Tibial nerve (tissue), 4 donors: ENCODE data around the gene ICOS. TPM values are rescaled to one million over a fixed set of nuclear protein-coding genes. Genes with fewer than 3 reads are reported as not detected.
"Not testable (repeated sequence)": the region's sequence is repeated elsewhere in the genome, so short reads cannot be mapped to it uniquely, and the experiment has no call there.

Experiments
- DNase-seq, 2 donors: peaks; one replicate each; pipeline ENCODE4 v3.0.0-alpha.2; 2019; ENCODE audit warnings: low spot score in 2 of 2
- H3K27ac ChIP-seq, 4 donors: fragments of 200-600 bp; sonication (generic) in 3 of 4; one replicate each; pipeline ENCODE4 v1.5.1; 2017 to 2019; ENCODE audit warnings: mild to moderate bottlenecking in 1 of 4
- H3K27me3 ChIP-seq, 2 donors: fragments of 200-600 bp; sonication (generic) in 1 of 2; one replicate each; pipeline versions ENCODE4 v1.5.1 to v1.6.0; 2017 to 2019
- H3K36me3 ChIP-seq, 3 donors: fragments of 200-600 bp; sonication (generic); one replicate each; pipeline ENCODE4 v1.5.1; 2018 to 2019
- H3K4me1 ChIP-seq, 4 donors: fragments of 200-600 bp; sonication (generic) in 3 of 4; one replicate each; pipeline ENCODE4 v1.5.1; 2017 to 2019
- H3K4me3 ChIP-seq, 4 donors: fragments of 200-600 bp; sonication (generic) in 3 of 4; one replicate each; pipeline ENCODE4 v1.5.1; 2017 to 2019; ENCODE audit warnings: mild to moderate bottlenecking in 1 of 4, moderate library complexity in 1 of 4
- H3K9me3 ChIP-seq, 4 donors: fragments of 200-600 bp; sonication (generic) in 3 of 4; one replicate each; pipeline ENCODE4 v1.5.1; 2017 to 2019
- CTCF ChIP-seq, 5 experiments: fragments of 200-600 bp in 3 of 5; fragments of 450-650 bp in 2 of 5; sonication (generic) in 3 of 5; IDR thresholded peaks; one replicate each; pipeline ENCODE4 v1.5.1; 2016 to 2019; ENCODE audit warnings: antibody characterized with exemption in 5 of 5, mild to moderate bottlenecking in 3 of 5, moderate library complexity in 2 of 5
- EP300 ChIP-seq, 2 donors: sonication (generic); formaldehyde crosslinking; IDR thresholded peaks; one replicate each; pipeline ENCODE4 v1.6.1; 2017; ENCODE audit warnings: antibody characterized with exemption in 2 of 2, mild to moderate bottlenecking in 1 of 2
- POLR2A ChIP-seq, 2 donors: fragments of 450-650 bp; IDR thresholded peaks; one replicate each; pipeline ENCODE4 v1.6.1; 2017; ENCODE audit warnings: antibody characterized with exemption in 2 of 2, mild to moderate bottlenecking in 2 of 2, moderate library complexity in 2 of 2
- WGBS, 2 donors: methylation state at CpG; one replicate each; pipeline ENCODE4 v1.1.5; 2018; 5-methylcytosine and 5-hydroxymethylcytosine counted together
- total RNA-seq, 4 donors: library from RNA; depleted of rRNA; stranded (reverse); fragments of >200 nt; gene quantifications; one replicate each; pipeline ENCODE4 v1.1.0, GENCODE V29; 2016

ICOS gene
- total RNA-seq, 4 donors from 2014 or later: 0.30 TPM; not detected in 3

DNA sequence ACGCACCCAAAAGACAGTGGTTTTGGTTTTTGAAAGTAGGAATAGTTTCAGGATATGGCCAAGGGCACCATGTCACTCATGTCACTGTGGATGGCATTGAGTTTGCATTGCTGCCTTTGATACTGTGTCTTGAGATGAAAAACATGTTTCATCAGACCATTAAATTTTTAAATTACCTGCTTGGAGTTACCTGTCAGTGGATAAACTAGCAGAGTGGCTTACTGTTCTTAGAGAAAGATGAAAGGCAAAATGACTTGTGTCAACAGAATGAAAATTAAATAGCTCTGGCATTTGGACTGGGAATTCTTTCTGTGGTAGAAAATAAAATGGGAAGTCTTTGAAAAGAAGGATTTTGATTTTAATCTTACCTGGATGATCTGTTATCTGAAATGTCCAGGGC lies 386 bp downstream of the ICOS start:
- DNase-seq: no peak
- H3K4me3 ChIP-seq: peak overlapping the region in 1 of 4 donors; percentile 14
- H3K36me3 ChIP-seq: no peaks in the 10 kb centered on the region
- 89 to 91% methylated on average over 1 of the region's 1 CpG for WGBS, 2 donors
- TF ChIP-seq CTCF (IDR thresholded peaks at IDR 0.05): no peak
- TF ChIP-seq POLR2A (IDR thresholded peaks at IDR 0.05): no peak
- no peak for TF ChIP-seq EP300 (IDR thresholded peaks at IDR 0.05)
- H3K27me3 ChIP-seq: no peaks in the 10 kb centered on the region
- no peaks in the 10 kb centered on the region for H3K9me3 ChIP-seq
- H3K4me1 ChIP-seq: no peaks in the 10 kb centered on the region
- no peak overlapping the region for H3K27ac ChIP-seq

- H3K27me3 ChIP-seq: no peaks in the 10 kb centered on the region
- H3K9me3 ChIP-seq: no peaks in the 10 kb centered on the region
- WGBS, 2 donors: 88 to 89% methylated on average over 1 of the region's 1 CpG
Observed at GRCh38 chr2:203937788-203938187, 1.2 kb downstream of the ICOS start.

GRCh38 chr2:203940039-203940438 lies 3.5 kb downstream of the ICOS start:
- Histone ChIP-seq H3K27me3 (no peaks in the 10 kb centered on the region), H3K36me3 (no peaks in the 10 kb centered on the region), H3K27ac (no peak overlapping the region), H3K4me3 (no peak overlapping the region), H3K9me3 (no peaks in the 10 kb centered on the region), H3K4me1 (no peaks in the 10 kb centered on the region)
- TF ChIP-seq POLR2A (IDR thresholded peaks at IDR 0.05) (no peak), CTCF (IDR thresholded peaks at IDR 0.05) (no peak), EP300 (IDR thresholded peaks at IDR 0.05) (no peak)
- DNase-seq: no peak
- WGBS, 2 donors: 58 to 69% methylated on average over 4 of the region's 4 CpGs

More at GRCh38 chr2:203937788-203938187, 1.2 kb downstream of the ICOS start:
- Histone ChIP-seq H3K4me1 (no peaks in the 10 kb centered on the region), H3K27ac (no peak overlapping the region), H3K36me3 (no peaks in the 10 kb centered on the region), H3K4me3 (peak overlapping the region in 1 of 4 donors; percentile 15)
- no peak for DNase-seq
- TF ChIP-seq POLR2A (IDR thresholded peaks at IDR 0.05) (no peak), CTCF (IDR thresholded peaks at IDR 0.05) (no peak), EP300 (IDR thresholded peaks at IDR 0.05) (no peak)

DNA sequence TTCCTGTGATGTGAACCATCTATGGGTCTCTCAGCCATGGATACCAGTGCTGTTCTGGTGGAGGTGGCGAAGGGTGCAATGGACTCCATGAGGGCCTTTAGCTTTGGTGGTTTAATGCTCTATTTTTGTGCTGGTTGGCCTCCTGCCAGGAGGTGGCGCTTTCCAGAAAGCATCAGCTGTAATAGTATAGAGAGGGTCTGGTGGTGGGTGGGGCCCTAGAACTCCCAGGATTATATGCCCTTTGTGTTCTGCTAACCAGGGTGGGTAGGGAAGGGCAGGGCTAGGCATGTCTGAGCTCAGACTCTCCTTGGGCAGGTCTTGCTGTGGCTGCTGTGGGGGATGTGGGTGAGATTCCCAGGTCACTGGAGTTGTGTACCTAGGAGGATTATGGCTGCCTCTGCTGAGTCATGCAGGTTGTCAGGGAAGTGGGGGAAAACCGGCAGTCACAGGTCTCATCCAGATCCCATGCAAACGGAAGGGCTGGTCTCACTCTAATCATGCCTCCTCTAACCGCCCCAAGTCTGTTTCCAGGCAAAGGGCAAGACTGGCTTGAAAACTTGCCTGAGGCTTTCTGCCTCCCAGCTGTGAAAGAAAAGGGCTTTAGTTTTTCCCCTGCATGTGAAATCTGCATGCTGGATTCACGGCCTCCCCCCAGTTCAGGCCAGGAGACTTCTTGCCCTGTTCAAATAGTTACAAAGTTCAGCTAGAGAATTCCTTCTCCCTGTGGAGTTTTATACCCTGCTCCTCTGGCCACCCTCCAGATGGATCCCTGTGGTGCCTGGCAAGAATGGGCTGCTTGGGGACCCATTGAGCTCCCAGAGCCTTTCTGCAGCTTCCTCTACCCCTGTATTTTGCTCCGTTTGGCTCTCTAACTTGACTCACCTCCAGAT lies 7.2 kb downstream of the ICOS start:
- H3K36me3 ChIP-seq, H3K4me1 ChIP-seq, H3K9me3 ChIP-seq, DNase-seq, H3K4me3 ChIP-seq, H3K27me3 ChIP-seq, H3K27ac ChIP-seq: not testable (repeated sequence)
- WGBS, 2 donors: 91% methylated on average over 7 of the region's 7 CpGs

DNA sequence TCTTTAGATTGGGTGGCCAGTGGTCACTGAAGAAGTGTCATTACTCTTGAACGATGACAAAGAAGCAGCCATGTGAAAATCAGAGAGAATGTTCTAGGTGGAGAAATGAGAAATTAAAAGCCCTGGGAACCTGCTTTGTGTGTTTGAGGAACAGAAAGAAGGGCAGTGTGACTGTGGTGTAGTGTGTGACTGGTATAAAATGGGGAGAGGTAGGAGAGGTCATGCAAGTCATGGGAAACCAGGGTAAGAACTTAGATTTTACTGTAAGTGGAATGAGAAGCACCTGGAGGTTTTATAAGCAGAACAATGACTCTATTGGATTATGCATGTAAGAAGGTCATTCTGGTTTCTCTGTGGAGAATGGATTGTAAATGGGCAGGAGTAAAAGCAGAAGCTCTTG lies 12.2 kb downstream of the ICOS start:
- WGBS, 2 donors: 86 to 92% methylated on average over 1 of the region's 1 CpG
- Histone ChIP-seq H3K4me3 (no peak overlapping the region), H3K27ac (no peak overlapping the region), H3K9me3 (no peaks in the 10 kb centered on the region), H3K36me3 (no peaks in the 10 kb centered on the region), H3K27me3 (no peaks in the 10 kb centered on the region), H3K4me1 (no peaks in the 10 kb centered on the region)
- TF ChIP-seq CTCF (IDR thresholded peaks at IDR 0.05) (no peak), POLR2A (IDR thresholded peaks at IDR 0.05) (no peak), EP300 (IDR thresholded peaks at IDR 0.05) (no peak)
- DNase-seq: no peak
